ENCODE measurements around the gene CHST13.
"Not testable (repeated sequence)": the region's sequence is repeated elsewhere in the genome, so short reads cannot be mapped to it uniquely, and the experiment has no call there.

The CHST13 gene

DNA sequence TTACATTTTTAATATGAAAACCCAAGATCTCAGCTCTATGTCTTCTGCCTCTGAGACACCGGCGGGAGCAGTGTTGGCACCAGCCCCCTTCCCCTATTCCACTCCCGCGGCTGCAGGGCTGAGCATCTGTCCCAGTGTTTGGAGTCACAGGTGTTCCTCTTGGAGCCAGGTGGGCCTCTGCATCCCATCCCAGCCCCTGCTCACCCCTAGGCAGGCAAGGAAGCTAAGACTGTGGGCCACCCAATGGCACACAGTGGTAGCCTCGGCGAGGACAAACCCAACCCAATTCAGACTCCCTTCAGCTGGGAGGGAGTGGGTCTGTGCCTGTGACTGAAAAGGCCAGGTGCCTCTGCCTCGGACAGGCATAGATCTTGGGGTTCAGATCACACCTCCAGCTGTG lies 3.1 kb downstream of the CHST13 start:
- no peak for DNase-seq

DNA sequence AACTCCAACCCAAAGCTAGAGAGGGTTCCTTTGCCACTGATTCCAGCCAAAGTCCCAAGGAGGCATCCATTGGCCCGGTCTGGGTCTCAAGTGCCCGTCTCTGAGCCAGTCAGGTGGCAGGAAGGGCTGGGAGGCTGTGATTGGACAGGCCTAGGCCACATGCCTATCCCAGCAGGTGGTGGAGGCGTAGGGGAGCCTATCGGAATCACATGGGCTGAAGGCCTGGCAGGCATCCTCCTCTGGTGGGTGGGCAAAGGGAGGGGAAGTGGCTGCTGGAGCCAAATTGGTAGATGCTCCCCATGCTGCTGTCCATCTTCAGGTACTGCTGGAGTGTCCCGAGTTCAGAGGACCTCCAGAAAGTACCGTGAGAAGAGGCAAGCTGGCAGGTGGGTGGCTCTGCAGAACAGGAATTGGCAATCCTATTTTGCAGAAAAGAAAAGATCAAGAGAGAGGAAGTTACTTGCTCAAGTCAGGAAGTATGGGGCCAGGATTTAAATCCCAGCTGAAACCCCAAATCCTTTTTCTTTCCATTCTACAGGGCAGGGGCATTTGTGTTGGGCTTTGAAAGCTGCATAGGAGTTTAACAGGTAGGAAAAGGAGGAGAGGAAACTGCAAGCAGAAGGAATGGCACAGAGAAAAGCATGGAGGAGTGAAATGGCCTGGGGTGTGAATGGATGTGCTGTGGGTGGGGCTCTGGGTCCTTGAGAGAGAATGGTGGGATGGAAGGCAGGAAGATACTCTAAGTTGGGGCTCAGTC lies 3.7 kb downstream of the CHST13 start:
- no peak for DNase-seq

DNA sequence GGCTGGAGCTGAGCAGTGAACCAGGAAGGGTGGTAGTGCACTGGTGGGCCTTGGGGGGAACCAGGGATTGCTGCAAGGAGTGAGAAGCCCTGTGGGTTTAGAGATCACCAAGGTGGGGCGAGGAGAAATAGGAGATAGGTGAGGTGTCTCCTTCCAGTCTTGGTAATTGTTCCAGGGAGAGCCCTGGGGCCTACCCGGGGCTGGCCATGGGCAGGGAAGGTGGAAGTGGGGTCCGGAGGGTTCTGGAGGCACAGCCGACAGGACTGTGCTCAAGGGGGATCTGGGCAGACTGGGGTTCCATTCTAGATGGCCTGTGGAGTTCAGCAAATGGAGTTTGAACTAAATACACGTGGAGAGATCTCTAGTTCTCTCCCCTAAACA lies 4.5 kb downstream of the CHST13 start:
- no peak for DNase-seq

DNA sequence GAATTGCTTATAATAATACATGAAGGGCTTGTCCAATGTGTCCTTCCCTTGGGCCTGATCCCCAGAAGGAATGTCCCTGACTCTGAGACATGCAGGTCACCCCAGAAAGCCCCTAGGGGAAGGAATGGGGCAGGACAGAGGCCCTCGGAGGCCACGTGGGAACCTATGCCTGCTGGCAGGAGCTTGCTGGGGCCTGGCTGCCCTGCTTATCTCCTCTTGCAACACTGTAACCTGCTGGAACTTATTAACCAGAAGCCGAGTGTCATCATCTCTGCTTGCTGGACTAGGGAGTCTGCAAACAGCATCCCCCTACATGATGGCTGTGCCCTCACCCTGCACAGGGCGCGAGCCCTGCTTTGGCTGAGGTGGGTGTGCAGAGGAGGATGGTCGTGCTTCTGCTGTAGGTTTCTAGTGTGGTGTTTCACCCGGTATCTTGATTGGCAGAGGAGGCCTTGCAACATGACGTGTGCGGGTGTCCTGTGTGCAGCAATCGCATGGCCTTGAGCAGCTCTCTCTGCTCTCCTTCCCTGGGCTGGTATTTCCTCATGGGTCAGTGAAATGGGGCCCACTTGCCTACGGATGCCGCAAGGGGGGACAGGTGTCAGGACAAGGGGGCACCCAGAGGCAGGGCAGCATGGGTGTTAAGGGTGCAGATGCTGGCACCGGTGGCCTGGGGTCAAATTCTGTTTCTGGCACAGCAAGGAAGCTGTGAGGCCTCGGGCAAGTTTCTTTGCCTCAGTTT lies 5.0 kb downstream of the CHST13 start:
- DNase-seq = no peak

DNA sequence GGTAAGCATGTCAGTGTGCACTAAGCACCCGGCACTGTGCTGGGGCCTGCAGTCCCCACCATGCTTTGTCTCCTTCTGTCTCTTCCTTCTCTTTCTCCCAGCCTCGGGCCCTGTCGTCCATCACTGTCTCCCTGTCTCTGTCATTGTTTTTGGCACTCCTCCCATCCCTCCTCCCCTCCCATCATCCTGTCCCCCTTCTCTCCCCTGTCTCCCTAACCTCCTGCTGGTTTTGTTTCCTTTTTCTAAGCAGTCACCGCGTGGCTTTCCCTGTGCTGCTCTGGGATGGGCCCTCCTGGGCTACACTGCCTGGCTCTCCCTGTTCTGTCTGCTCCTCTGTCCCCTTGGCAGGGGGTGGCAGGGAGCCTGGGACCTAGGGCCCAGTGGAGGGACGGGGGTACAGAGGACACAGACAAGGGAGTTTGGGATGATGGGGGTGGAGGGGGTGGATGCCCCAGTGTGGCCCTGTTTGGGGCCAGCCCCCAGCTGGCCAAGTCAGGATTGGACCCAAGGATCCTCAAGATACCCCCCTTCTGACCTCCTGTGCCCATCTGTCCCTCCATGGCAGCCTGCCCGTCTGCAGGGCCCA lies 5.7 kb downstream of the CHST13 start:
- DNase-seq = no peak

DNA sequence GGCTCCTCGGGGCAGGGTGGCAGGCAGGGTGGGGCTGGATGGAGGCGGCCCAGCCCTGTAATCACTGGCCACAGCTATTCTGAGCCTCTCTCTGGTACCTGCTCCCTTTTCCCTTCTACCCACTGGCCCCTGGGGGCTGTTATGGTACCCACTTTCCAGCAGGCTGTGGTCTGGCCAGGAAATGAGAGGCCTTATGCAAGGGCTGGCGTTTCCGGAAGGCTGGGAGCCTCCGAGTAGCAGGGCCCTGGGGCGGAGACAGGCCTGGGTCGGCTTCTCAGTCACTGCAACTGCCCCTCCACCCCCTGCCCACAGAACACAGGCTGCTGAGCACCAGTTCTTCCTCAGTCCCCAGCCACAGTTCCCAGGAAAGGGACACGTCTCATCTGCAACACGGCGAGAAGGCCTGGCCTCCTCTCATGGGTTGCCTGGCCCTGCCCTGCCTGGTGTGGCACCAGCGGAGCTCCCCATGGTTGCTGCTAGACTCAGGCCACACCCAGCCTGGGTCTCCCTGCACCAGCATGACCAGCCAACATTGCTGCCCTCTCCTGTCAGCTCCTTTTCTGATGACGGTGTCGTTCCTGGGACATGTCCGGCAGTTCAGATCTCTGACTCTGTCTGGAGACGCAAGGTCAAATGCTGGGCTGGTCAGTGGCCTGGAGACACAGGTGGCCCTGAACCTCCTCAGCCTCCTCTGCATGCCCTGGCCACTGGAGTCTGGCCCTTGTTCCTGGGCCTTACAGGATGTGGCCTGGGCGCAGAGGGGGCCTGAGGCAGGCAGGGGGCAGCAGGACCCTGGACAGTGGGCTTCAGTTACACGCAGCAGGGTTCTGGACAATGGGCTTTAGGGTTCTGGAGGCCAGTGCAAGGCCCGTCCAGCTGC lies 6.5 kb downstream of the CHST13 start:
- DNase-seq = no peak

DNA sequence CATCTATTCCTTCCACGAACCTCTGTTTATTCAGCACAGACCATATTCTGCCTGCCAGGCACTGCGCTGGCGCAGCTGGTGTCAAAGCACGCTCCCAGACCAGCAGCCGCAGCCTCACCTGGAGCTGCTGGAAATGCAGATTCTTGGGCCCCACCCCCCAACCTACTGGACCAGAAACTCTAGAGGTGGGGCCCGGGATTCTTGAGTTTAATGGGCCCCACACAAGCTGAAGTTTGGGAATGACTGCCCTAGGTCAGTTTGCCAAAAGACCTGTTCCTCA lies 7.0 kb downstream of the CHST13 start:
- no peak for DNase-seq

DNA sequence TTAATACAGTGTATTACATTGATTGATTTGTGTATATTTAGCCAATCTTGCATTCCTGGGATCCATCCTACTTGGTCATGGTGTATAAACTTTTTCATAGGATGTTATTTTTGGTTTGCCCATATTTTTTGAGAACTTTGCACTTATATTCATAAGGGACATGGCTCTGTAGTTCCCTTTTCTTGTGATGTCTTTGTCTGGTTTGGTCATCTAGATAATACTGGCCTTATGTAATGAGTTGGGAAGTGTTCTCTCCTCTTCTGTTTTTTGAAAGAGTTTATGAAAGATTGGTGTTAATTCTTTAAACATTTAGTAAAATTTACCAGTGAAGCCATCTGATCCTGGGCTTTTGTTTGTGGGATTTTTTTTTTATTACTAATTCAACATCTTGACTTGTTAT lies 9.6 kb downstream of the CHST13 start:
- DNase-seq = no peak

DNA sequence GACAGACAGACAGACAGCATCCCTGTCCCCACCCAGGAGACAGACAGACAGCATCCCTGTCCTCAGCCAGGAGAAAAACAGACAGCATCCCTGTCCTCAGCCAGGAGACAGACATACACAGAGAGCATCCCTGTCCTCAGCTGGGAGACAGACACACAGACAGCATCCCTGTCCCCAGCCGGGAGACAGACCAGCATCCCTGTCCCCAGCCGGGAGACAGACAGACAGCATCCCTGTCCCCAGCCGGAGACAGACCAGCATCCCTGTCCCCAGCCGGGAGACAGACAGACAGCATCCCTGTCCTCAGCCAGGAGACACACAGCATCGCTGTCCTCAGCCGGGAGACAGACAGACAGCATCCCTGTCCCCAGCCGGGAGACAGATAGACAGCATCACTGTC lies 10.8 kb downstream of the CHST13 start:
- not testable (repeated sequence) for DNase-seq

DNA sequence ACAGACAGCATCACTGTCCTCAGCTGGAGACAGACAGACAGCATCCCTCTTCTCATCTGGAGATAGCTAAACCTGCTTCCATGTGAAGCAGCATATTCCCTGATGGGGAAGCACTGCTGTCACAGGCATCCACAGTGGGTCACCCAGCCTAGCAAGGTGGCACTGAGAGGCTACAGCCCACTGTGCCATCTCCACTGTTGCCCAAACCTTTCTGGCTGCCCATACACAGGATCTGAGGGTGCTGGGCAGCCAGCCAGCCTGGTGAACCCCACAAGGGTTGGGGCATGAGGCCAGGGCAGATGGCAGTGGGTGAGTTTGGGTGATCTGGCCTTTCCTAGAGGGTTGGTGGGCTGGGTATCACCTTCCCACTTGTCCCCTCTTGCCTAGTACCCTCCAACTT lies 11.7 kb downstream of the CHST13 start:
- DNase-seq = no peak

DNA sequence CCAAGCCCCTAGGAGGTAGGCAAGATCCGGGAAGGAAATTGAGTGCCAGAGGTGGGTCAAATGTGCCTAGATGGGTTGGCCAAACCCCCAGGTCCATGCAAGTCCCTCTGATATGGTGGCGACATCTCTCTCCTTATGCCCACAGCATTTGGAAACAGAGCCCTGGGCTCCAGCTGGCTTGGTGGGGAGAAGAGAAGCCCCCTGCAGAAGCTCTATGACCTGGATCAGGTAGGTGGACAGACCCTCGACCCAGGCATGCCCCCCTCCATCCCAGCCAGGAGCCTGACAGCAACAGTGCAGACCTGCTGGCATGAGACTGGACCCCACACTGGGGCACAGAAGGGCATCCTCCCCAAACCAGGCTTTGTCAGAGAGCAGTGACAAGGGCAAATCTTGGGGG lies 12.2 kb downstream of the CHST13 start:
- DNase-seq = no peak

DNA sequence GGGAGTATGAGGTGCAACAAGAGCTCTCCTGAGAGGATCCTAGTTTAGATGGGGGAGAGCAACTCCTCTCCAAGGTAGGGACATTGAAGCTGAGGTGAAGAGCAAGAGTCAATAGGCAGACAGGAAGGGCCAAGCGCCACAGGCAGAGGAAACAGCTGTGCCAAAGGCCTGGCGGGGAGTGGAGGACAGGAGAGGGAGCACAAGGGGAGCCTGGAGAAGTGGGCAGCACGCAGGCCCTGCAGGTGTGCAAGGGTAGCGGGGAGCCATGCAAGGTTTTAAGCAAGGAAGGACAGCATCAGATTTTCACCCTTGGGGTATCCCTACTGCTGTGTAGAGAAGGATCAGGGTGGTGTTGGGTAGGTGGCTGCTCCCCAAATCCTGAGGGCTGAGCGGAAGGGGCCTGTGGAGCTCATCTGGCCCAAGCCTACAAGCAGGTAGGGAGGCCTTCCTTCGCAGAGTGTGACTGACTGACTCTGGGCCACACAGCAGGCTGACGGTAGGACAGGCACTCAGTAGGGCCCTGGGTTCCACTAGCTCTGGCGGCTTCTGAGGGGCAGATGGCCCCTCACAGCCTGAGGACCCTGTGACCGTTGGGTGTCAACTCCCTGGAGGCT lies 13.3 kb downstream of the CHST13 start:
- no peak for DNase-seq

DNA sequence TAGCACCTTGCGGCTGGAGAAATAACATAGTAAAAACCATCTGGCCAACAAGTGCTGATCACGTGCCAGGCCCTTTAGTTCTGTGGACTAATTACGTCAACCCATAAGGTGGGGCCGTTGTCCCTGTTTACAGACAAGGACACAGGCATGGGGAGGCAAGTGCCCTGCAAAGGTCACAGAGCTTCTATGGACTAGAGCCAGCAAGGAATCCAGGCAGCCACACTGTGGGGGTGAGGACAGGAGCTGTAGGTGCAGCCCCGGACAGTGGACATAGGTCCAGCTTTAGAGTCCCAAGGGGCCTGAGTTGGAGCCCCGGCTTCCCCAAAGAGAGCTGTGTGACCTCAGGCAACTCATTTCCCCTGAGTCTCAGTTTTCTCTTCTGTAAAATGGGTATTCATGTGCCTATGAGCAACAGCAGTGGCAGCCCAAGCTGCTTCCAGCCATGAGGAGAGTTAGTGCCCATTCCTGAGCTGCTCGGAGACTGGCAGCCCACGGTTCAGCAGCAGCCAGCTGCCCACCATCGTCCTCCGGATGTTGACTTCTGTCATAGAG lies 13.9 kb downstream of the CHST13 start:
- no peak for DNase-seq

DNA sequence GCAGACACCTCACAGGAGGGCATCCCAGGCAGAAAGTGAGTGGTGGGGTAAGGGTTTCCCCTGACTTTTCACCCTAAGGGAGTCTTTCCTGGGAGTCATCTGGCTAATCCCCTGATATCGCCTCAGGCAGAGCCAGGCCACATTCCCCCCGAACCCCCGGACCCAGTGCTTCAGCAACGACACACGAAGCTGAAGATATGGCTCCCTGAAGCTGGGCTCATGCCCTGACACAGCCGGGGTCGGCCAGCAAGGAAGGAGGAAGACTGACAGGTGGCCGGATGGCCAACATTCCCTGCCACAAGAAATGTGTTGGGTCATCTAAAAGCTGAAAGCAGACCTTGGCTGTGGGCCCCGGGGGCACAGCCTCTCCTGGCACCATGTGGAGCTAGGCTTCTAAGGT lies 14.4 kb downstream of the CHST13 start:
- DNase-seq = no peak

DNA sequence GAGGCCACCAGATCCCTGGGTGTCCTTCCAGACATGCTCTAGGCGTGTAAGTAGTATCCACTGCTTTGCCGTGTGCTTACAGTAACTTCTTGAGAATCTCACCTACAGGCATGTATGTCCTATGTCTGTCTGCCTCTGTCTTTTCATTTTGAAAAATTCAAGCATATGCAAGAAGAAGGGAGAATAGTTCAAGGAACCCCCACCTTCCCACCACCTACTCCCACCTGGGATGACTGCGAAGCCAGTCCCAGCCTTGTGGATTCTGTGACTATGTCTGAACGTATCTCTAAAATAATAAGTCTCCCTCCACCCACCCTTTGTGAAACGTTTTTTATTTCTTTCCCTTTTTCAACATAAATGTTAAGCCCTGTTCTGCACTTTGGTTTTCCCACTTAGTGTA lies 15.0 kb downstream of the CHST13 start:
- no peak for DNase-seq

DNA sequence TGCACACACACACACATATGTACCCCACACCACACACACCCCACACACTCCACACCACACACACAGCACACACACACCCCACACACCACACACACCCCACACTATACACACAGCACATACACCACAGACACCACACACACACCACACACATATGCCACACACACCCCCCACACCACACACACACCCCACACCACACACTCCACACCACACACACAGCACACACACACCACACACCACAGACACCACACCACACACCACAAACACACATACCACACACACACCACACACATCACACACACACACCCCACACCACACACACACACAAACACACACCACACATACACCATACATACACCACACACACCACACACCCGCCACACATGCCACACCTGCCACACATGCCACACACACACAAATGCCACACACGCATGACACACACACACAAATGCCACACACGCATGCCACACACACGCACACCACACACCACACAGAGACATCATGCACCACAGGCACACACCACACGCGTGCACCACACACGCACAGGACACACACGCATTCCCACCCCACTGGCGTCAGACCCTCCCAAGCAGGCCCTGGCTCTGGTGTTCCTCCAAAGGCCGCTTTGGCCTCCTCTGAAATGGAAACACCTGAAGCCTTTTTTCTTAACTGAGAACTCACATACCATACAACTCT lies 15.7 kb downstream of the CHST13 start:
- no peak for DNase-seq

DNA sequence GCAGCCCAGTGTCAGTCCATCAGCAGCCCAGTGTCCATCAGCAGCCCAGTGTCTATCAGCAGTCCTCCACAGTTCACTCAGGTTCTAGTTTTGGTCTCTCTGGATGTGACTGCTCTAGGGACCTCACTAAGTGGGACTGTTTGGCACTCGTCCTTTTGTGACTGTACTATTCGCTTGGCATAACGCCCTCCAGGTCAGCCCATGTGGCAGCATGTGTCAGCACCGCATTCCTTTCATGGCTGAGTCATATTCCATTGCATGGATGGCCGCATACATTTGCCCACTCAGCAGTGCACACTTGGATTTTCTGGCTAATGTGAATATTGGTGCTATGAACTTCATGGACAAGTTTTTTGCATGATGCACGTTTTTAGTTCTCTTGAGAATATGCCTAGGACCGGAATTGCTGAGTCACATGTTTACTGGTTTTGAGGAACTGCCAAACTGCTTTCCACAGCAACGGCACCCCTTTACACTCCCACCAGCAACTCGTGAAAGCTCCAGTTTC lies 16.4 kb downstream of the CHST13 start:
- DNase-seq = no peak

DNA sequence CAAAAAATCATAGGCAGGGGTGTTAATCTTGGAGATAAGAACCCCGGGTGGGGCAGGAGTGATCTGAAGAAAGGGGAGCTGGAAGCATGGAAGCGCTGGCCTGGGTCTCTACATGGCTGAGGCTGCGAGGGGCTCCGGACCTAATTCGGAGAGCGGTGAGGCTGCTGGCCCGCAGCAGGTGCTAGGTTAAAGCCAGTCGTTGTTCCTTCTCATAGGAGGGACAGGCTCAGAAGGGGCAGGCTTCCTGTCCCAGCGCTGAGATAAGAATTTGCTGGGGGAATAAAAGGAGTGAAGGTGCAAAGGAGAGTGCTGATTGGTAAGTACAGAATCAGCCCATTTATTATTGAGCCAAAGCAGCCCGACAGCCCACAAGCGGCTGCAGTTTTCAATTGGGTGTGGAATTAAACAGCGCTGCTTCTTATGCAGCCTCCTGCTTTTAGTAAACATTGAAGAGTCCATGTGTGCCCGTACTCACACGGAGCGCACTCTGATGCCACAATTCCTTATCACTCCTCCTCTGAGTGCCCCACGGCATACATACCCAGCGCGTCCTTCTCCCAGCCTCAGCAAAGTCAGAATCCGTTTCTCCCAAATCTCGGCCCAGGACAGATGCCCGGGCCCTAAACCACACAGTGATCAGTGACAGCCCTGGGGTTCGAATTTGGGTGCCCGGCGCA lies 17.1 kb downstream of the CHST13 start:
- no peak for DNase-seq

DNA sequence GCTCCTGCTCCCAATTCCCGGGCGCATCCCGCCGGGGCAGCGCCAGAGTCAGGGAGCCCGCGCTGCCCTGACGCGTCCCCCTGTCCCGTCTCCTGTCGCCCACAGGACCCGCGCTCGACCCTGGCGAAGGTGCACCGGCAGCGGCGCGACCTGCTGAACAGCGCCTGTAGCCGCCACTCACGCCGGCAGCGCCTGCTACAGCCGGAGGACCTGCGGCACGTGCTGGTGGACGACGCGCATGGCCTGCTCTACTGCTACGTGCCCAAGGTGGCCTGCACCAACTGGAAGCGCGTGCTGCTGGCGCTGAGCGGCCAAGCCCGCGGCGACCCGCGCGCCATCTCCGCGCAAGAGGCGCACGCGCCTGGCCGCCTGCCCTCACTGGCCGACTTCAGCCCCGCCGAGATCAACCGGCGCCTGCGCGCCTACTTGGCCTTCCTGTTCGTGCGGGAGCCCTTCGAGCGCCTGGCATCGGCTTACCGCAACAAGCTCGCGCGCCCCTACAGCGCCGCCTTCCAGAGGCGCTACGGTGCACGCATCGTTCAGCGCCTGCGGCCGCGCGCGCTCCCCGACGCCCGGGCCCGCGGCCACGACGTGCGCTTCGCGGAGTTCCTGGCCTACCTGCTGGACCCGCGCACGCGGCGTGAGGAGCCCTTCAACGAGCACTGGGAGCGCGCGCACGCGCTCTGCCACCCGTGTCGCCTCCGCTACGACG lies 17.8 kb downstream of the CHST13 start:
- DNase-seq = peak; percentile 61

Data from retina (tissue), 1 donor.